Ureter (tissue), 1 donor: ENCODE results near the gene DLG2. TPM values are rescaled to one million over a fixed set of nuclear protein-coding genes. Genes with fewer than 3 reads are reported as not detected.
"Not testable (repeated sequence)": the region's sequence is repeated elsewhere in the genome, so short reads cannot be mapped to it uniquely, and the experiment has no call there.

Experiments used
- DNase-seq: peaks from one replicate; pipeline ENCODE4 v3.0.0-alpha.2; 2020; ENCODE audit warnings: low spot score
- total RNA-seq: library from RNA; stranded (reverse); gene quantifications from one replicate; pipeline ENCODE4 v1.2.4, GENCODE V29; 2023
- donor health status: DM: yes; HTN: yes; CAD: no.

DLG2 gene
- total RNA-seq, 1 donor from 2014 or later = 19.5 TPM

DNA sequence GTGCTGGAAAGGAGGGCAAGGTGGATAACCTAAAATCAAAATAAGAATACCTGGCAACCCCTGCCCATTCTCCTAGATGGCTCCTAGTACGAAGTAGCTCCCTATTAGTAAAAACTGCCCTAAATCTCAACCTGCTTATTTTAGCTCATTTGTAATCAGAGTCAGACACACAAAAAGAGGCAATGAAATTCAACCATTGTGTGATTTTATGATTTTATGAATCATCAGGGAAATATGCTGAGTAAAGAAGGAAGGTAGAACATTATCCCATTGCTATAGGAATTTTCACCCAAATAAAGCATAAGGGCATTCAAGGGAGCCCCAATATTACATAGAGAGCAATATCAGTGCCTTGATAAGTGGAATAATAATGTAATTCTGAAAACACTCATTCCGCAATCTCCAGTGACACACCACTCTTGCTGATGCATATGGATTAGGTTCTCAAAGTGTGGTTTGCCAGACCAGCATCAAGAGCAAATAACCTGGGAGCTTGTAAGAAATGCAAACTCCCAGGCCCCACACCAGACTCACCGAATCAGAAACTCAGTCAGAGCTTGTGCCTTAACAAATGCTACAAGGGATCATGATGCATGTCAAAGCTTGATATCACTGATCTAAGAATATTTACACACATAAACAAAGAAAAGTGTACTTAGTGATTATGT, 789.6 kb downstream of the DLG2 start:
- no peak for DNase-seq

DNA sequence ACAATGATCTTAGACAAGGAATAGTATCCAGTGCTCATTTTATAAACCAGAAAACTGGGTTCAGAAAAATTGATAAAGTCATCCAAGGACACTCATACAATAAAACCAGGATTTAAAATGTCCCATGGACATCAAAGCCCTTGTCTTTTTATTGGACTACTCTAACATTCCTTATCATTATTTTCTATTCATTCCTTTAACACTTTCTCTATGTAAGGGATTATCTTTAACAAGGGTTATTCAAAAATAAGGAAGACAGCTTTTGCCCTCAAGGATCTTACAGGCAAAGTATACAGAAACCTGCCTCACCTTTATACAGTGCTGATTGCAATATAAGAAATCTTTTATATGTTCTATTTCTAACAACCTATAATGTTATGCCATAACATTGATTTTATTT, 790.8 kb downstream of the DLG2 start:
- no peak for DNase-seq

DNA sequence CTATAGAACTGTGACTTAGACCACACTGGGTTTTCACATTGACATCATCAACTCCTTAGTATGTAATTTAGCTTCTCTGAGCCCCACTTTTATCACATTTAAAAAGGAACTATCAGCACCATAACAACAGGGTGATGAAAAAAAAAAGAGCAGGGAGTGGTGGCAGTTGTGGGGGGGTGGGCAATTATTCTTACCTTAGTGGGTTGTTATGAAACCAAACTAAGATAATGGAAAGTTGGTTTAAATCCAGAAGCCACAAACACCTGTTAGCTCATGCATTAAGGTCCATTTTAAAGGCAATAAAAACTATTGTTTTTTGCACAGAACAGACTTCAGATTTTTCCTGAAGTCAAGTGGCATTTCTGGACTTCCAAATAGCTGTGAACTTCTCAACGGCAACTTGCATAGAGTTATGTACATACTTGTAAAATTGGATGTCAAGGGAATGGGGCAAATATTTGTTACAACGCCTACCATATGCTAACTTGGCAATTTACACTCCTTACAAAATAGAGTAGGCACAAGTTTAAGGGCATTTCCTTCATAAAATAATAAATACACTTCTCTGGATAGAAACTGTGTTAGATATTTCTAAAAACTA, 793.6 kb downstream of the DLG2 start:
- DNase-seq = no peak

DNA sequence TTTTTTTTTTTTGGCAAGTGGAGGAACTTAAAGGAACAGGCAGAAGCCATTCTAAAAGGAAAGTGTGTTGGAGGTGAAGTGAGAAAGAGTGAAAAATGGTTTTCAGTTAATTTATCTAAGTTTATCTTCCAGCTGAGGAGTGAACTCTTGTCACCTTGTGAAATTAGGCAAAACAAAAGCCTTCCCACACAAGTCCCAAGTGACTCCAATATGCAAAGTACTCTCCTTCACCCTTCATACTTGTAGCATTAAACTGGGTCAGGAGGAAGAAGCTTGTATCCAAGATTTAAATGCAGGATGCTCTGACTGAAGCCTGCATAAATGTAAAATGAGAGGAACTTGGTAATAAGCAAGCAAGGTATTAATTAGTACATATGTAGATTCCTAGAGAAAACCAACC, 796.8 kb downstream of the DLG2 start:
- no peak for DNase-seq

DNA sequence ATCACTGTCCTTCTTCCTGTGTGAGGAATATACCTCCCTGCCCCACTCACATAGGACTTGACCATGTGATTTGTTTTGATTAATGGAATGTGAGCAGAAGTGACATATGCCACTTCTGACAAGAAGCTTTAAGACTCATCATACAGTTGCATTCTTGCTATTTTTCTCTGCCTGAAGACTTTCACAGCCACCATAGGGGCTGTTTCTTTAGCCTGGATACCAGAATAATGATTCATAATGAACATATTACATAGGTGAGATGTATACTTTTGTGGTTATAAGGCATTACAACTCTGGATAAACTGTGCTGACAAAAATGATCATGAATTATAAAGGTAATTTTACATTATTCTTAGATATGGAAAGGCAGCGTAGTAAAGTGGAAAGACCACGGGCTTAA, 798.0 kb downstream of the DLG2 start:
- DNase-seq = no peak

DNA sequence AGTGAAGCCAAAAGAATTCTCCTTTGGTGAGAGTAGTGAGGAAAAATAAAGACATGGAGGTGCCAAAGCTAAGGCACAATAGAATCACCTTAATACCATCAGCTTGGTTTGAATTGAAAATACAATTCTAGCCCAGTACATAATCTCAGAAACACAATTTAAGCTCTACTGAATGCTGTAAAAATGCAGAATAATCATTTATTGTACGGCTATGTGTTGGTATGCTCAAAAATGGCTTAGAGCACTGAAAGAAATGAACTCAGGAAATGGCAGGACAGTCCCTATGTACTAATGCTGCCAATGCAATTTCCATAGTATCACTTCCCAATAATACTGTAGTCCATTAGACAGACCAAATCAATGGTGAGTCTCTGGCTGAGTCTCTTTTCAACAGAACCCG, 798.5 kb downstream of the DLG2 start:
- DNase-seq = no peak

DNA sequence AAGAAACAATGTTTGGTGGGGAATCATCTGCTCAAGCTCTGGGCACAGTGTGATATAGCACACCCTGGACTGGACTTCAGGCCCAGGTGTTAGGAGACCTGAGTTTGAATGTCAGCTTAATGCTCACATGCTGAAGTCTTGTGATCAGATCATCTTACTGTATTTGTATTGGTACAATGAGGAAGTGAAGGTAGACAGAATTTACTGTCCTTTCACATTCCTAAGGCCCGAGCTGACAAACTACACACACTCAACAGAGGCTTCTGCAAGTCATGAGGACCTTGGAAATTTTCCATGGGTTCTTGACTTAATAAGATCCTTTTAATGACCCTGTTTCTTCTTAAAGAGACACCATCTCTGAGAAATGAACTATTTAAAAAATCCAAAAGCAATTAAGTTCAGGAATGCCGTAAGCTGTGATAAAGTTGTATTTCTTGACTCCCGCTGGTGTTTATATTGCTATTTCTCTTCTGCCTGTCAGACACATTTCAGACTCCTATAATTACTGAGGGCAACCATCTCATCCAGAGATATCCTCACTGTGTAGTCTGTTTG, 802.0 kb downstream of the DLG2 start:
- no peak for DNase-seq

DNA sequence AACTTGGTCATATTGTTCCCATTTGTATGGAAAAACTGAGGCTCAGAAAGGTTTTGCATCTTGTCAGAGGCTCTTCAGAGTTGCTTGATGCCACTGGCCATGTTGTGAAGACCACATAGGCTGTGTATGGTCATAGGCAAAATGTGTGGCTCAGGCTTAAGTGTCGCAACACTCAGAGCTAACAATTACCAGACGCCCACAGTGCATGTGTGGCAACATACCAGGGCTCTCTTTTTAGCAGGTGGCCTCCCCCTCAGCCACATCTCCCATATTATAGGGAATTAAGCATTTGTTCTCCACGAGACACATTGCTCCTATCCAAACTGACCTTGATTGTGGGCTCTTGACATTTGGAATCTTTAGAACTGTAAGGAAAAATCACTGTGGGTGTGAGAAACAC, 802.5 kb downstream of the DLG2 start:
- DNase-seq = no peak

DNA sequence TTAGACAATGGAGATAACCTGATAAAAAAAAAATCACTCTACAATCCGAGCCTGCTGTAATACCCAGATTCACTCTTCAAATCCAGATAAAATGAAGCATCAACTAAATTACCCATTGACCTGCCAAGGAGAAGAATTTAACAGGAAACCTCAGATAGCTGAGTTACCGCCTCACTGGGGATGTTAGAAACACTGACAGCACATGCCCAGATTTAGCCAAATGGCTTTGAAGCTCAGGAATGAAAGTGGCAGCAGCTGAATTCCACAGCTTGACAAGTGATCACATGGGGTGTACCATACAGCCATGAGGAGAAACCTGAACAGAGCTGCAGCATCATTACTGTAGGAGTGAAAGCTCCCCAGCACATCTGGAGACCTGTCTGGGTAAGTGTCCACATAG, 807.6 kb downstream of the DLG2 start:
- DNase-seq = no peak

DNA sequence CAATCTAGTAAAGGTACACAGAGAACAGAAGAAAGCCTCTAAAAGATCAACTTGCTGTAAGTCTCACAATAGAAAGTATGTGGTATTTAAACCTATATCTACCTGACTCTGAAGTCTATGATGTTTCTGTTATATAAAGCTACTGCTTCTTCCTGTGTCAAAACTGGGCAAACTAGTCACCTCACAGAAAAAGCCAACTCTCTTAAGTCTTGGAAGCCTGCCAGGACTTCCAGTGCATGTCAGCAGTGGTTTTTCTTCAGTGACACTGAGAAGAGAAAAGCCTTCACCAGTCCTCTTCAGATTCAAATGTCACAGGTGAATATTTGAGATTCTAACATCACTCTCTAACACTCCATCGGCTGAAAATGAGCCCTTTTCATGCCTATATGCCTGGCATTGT, 808.0 kb downstream of the DLG2 start:
- no peak for DNase-seq

DNA sequence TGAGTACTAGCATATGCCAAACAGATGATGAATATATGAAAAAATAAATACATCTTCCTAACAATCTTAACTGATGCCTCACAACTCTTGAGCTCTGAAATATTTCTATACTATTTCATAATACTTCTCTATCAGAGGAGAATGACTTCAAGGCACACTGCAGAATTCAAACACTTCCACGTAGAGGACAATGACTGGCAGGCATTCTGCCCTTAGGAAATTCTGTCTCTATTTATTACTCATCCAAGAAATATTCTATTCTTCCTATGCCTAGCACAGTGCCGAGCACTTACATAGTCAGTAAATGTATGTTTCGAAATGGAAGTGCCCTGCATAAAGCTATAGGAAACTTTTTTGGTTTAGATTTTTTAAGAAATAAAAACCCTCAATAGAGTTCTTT, 809.1 kb downstream of the DLG2 start:
- no peak for DNase-seq

DNA sequence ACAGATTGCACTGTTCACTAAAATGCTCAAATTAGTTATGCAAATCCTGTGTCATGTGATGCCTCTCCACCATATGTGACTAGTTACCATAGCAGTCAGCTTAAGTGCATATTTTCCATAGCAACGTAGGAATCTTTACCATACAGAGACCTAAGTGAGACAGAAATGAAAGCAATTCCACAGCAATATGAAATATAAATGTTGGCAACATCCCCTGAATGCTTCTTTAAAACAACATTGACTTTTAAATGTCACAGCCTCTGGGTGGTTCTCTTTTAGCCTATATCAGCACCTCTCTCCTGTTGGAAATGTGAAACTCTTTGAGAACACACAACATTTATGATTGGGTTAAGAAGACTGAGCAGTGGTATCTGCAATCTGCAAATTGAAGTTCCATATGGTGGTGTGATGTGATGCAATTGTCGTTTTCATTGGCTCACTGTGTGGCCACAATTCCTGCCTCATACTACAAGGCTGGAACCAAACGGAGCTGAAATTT, 814.6 kb downstream of the DLG2 start:
- no peak for DNase-seq

DNA sequence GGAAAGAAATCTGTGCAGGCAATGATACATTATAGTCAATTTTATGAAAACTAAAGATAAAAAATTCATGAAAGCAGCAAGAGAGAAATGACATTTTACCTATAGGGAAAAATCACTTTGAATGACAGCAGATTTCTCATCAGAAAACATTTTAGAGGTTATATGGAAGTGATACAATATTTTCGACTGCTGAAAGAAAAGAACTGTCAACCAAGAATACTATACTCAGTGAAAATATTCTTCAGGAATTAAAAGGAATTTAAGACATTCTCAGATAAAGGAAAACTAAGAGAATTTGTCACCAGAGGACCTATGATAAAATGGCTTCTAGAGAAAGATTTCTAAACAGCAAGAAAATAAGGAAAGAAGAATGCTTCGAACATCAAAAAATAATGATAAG, 820.8 kb downstream of the DLG2 start:
- DNase-seq = no peak

DNA sequence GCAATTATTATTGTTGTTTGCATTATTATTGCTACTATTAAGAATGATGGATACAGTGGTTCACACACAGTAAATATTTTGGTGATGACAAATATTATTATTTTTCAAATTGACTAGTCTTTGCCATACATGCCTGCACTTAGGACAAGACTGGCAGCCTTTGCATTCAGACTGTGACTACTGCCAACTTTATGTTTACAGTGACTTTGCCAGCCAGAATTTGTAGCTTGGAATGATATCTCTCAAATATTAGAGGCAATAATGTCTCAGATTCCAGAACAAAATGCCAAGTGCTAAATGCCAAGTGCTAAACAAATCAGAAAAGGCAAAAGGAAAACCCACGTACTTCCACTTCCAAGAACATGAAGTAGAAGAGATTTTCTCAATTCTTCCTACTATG, 823.1 kb downstream of the DLG2 start:
- DNase-seq = no peak

DNA sequence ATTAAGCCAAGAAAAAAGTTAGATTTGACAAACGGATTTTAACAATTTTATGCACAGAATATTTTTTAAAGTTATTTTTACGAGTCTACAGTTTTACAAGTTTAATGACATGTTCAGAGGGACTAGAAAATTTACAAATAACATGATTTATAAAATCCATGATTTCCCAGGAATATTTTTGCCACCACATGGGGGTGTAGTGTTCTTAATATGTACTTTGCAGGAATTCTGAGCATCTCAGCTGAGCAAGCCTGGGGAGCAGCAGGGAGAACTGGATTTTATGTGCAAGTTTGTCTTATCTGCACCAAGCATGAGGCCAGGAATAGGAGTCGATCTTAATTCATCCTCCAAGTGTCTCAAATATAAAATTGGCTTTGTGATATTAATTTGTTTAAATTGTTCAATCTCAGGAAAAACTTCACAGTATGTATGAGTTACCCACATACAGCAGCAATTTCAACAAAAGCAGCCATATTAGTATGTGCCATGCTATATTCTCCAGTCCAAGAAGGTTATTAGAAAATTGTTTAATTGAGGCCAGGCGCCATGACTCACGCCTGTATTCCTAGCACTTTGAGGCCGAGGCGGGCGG, 826.3 kb downstream of the DLG2 start:
- DNase-seq = no peak

DNA sequence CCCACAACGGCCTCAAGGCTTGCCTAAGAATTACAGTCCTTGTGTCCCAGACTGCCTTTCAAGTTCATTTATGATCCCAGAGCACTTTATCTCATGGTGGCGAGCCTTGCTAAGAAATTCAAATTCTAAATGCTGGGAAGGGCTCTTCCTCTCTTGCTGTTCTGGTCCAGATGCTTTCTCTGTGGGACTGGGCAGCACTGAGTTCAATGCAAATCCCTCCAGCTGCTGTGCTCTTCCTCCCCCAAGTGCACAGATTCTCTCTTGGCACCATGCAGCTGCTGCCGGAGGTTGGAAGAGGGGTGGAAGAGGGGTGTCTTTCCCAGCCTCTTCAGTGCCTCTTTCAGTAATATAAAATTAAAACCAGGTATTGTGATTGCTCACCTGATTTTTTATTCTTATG, 828.0 kb downstream of the DLG2 start:
- no peak for DNase-seq

DNA sequence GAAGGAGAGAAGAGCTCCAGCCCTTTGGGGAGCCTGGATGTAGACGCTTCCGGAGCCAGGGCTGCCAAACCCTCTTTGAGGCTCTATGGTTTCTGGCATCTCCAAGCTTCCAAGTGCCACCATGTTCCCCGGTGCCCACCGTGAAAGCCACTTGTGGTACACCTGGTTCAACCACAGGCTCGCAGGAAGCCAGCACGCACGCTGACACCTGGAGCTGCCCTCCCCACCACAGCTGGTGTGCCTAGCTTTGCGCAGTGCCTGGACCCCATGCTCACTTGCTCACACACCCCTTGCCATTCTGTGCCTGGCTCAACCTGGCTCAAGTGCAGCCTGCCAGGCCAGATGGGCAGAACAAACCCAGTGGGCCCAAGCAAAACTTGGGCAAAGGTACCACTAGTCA, 831.4 kb downstream of the DLG2 start:
- no peak for DNase-seq

DNA sequence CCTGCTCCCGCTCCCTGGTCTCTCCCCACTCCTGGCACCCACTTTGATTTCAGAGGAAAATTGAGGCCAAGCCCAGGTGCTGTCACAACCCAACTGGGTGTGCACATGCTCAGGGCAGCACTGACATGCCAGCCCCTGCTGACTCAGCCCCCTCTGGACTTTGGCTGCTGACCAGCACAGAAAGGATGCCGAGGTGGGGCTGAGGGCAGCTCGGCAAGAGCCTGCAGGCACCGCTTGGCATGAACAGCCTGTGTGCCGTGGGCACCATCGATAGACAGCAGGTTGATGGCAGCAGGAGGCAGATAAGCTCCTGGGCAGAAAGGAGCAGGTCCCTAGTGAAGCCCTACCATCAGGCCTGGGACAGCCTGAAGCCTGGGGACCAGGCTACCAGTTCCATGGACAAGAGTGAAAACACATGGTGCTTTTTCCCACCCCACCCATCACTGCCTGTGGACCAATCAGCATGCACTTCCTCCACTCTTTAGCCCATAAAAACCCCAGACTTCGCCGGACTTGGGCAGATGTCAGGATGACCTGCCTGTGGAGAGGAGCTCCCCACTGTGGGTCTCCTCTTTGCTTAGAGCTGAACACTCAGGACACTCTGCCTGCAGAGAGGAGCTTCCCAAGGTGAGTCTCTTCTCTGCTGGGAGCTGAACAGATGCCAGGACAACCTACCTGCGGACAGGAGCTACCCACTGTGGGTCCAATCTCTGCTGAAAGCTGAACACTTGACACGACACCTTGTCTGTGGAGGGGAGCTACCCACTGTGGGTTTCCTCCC, 832.3 kb downstream of the DLG2 start:
- DNase-seq = no peak

DNA sequence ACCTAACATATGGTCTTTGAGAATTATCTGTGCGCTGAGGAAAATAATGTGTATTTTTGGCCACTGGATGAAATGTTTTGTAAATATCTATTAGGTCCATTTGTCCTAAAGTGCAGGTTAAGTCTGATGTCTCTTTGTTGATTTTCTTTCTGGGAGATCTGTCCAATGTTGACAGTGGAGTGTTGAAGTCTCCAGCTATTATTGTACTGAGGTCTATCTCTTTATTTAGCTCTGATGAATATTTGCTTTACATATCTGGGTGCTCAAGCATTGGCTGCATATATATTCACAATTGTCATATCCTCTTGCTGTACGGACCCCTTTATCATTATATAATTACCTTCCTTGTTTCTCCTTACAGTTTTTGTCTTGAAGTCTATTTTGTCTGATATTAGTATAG, 833.8 kb downstream of the DLG2 start:
- DNase-seq = no peak

DNA sequence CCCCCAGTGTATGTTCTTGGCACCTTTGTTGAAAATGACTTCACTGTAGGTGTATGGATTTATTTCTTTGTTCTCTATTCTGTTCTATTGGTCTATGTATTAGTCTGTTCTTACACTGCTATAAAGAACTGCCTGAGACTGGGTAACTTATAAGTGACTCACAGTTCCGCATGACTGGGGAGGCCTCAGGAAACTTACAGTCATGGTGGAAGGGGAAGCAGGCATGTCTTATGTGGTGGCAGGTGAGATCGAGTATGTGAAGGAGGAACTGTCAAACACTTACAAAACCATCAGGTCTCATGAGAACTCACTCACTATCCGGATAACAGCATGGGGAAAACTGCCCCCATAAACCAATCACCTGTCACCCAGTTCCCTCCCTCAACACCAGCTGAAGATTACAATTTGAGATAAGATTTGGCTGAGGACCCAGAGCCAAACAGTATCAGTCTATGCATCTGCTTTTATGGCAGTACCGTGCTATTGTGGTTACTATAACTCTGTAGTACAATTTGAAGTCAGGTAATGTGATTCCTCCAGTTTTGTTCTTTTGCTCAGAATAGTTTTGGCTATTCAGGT, 836.2 kb downstream of the DLG2 start:
- no peak for DNase-seq

DNA sequence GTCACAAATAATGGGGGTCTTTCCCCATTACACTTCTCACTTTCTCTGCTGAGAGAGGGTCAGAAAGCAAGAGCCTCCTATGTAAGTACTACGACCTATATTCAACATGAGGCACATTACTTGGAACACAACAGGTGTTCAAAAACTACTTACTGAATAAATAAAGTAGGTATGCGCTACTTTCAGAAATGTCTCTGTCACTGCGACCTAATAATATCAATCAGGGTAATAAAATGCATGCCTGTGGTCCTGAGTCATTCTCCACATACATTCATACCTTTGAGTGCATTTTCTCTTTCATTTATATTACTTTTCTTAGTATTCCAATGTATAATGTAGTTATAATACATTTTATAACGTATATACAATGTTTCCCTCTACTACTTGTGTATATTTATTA, 838.9 kb downstream of the DLG2 start:
- DNase-seq = no peak

DNA sequence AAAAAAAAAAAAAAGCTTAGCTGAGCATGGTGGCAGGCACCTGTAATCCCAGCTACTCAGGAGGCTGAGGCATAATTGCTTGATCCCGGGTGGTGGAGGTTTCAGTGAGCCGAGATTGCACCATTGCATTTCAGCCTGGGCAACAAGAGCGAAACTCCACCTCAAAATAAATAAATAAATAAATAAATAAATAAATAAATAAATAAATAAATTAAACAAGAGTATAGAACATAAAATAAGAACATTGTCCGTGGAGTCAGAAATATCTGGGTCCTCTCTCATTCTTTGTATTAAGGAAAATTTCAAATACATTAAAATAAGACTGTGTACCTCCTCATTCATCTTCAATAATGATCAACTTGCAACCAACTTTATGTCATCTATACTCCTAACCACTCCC, 843.0 kb downstream of the DLG2 start:
- DNase-seq = not testable (repeated sequence)
